Kidney epithelial cell (primary cell): ENCODE measurements around the gene CHST10. TPM values are rescaled to one million over a fixed set of nuclear protein-coding genes. Genes with fewer than 3 reads are reported as not detected.

Source experiments
- DNase-seq: peaks from one replicate; pipeline ENCODE4 v3.0.0-alpha.2; 2010; ENCODE audit warnings: low read depth
- H3K27me3 ChIP-seq: 2 replicates; pipeline ENCODE4 v1.6.0; 2011; ENCODE audit warnings: low read length; ENCODE audit not compliant: control insufficient read depth, insufficient read depth
- H3K36me3 ChIP-seq: 2 replicates; pipeline ENCODE4 v1.5.1; 2011; ENCODE audit warnings: low read length; ENCODE audit not compliant: control insufficient read depth, insufficient read depth
- H3K4me3 ChIP-seq: 2 replicates; pipeline ENCODE4 v1.5.1; 2011; ENCODE audit warnings: low read depth, mild to moderate bottlenecking, control low read depth, low read length
- total RNA-seq: library from RNA; depleted of rRNA; stranded (reverse); fragments of >200 nt; gene quantifications from 2 replicates; pipeline ENCODE4 v1.2.3, GENCODE V29; 2015
- TF ChIP-seq, protein P1 (sequence below): IDR thresholded peaks from 2 replicates; pipeline ENCODE4 v1.5.1; 2011; ENCODE audit warnings: mild to moderate bottlenecking, moderate library complexity, low read length, control low read depth, inconsistent platforms; ENCODE audit not compliant: insufficient read depth, poor library complexity, severe bottlenecking

The CHST10 gene
- total RNA-seq, 1 donor from 2014 or later = 18.8 TPM

DNA sequence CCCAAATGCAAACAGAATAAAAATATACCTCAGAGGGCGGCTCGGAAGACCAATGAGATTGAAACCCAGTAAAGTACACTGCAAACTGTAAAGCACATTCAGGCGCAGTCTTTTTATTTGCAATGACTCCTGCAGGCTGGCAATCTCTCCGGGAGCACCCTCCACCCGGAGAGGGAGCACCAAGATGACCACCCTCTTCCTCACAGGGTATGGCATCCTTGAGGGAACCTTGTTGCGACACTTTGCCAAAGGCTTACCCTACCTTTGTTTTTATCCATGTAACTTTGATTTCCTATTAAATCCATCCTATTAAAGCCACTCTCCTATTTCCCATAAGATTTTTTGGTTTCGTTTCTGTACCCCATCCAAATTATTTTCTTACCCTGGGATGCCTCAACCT, 16.2 kb downstream of the CHST10 start:
- DNase-seq = no peak
- H3K36me3 ChIP-seq = no peaks in the 10 kb centered on the region
- no peaks in the 10 kb centered on the region for H3K27me3 ChIP-seq
- no peak overlapping the region for H3K4me3 ChIP-seq
- TF ChIP-seq, protein P1, sequence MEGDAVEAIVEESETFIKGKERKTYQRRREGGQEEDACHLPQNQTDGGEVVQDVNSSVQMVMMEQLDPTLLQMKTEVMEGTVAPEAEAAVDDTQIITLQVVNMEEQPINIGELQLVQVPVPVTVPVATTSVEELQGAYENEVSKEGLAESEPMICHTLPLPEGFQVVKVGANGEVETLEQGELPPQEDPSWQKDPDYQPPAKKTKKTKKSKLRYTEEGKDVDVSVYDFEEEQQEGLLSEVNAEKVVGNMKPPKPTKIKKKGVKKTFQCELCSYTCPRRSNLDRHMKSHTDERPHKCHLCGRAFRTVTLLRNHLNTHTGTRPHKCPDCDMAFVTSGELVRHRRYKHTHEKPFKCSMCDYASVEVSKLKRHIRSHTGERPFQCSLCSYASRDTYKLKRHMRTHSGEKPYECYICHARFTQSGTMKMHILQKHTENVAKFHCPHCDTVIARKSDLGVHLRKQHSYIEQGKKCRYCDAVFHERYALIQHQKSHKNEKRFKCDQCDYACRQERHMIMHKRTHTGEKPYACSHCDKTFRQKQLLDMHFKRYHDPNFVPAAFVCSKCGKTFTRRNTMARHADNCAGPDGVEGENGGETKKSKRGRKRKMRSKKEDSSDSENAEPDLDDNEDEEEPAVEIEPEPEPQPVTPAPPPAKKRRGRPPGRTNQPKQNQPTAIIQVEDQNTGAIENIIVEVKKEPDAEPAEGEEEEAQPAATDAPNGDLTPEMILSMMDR = no peak

DNA sequence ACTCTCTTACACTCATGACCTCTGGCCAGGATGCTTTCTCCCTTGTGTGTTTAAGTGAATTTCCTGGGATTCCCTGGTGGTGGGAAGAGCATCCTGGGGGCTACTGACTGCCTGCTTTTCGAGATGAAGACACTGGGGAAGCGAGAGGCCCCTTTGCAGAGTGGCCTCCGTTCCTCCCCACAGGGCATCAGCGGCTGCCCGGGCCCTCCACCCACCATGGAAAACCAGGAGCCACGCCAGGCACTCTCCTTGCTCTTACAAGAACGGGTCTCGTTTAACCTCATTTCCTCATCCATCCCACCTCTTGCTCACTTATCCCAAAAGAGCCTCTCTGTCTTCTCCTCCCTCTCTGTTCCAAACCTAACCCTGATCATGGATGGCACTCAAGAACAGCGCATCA, 17.8 kb downstream of the CHST10 start:
- Histone ChIP-seq H3K27me3 (no peaks in the 10 kb centered on the region), H3K4me3 (no peak overlapping the region), H3K36me3 (no peaks in the 10 kb centered on the region)
- TF ChIP-seq, protein P1 = no peak
- no peak for DNase-seq

DNA sequence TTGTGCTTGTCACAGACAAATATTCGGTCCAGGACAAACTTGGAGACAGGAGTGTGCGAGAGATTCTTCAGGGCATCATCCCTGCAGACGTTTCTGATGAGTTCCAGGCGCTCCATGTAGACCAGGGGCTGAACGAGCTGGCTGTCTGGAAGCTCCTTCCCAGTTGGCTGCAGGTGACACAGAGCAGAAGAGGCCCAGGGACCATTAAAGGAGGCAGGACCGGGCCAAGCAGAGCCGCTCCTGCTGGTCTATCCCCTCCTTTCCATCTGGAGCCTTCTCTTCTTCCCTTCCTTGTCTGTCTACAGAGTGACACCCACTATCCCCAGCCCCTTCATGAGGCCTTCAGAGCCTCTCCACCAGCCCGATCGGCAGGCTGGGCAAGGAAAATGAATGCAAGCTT, 19.5 kb downstream of the CHST10 start:
- TF ChIP-seq, protein P1 = no peak
- no peak overlapping the region for H3K4me3 ChIP-seq
- no peak for DNase-seq
- H3K36me3 ChIP-seq = no peaks in the 10 kb centered on the region
- no peaks in the 10 kb centered on the region for H3K27me3 ChIP-seq

DNA sequence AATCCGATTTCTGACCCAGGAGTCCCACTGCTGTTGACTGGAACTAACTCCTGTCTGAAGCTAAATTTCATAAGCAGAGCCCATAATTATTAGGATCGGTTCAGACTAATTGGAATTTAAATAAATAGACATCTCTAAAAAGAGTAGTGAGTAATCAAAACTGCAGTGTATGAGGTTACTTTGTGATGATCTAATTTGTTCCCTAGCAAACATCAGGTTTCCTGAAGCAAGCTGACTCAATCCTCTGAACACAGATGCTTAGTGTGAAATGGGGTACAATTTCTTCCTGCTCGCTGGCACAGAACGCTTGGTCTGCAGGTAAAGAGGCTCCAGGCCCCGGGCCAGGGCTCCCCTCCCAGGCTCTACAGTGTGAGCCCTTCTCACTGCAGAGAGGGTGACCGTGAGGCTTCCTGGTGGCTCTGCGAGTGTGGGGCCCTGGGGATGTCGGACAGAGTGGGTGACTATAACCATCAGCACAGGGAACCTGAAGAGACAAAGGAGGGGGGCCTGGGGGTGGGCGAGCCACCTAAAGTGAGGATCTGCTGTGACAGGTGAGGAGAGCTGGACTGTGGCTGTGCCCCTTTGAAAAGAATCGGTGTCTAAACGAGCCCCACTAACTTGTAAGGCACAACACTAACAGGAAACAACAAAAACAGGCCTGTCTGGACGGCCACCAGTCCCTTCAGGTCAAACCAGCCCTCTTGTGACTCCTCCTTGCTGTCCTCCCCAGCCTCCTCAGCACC, 20.2 kb downstream of the CHST10 start:
- no peaks in the 10 kb centered on the region for H3K36me3 ChIP-seq
- TF ChIP-seq, protein P1 = no peak
- no peak overlapping the region for H3K4me3 ChIP-seq
- DNase-seq = no peak
- no peaks in the 10 kb centered on the region for H3K27me3 ChIP-seq

DNA sequence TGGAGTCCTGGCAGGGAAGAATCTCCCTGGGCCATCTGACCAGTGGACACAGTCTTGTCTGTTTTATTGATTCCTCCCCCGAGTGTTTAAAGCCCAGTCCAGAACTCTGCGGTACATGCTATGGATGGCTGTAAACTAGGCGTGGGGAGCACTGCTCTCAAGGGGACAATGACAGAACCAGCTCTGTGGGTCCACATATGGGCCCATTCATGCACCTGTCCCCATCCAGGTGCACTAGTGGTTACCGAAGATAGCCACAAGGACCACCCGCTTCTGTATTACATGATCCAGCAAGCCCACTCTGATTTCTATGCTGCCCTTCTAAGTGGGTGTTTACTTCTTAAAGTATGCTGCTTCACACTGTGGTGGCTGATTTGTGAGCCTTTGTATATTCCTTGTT, 21.0 kb downstream of the CHST10 start:
- TF ChIP-seq, protein P1 = no peak
- Histone ChIP-seq H3K27me3 (no peaks in the 10 kb centered on the region), H3K36me3 (no peaks in the 10 kb centered on the region), H3K4me3 (no peak overlapping the region)
- no peak for DNase-seq
